NCI-H2081 (cell line): Measurements from ENCODE around the gene SH3BP5.

Source experiments
- DNase-seq, 2 experiments: peaks; one replicate each; lab custom pipeline; 2025; lab: John Stamatoyannopoulos, UW

SH3BP5 gene

GRCh38 chr3:15273227-15273626 is 59.2 kb downstream of the SH3BP5 start:
- DNase-seq, result no peak

DNA sequence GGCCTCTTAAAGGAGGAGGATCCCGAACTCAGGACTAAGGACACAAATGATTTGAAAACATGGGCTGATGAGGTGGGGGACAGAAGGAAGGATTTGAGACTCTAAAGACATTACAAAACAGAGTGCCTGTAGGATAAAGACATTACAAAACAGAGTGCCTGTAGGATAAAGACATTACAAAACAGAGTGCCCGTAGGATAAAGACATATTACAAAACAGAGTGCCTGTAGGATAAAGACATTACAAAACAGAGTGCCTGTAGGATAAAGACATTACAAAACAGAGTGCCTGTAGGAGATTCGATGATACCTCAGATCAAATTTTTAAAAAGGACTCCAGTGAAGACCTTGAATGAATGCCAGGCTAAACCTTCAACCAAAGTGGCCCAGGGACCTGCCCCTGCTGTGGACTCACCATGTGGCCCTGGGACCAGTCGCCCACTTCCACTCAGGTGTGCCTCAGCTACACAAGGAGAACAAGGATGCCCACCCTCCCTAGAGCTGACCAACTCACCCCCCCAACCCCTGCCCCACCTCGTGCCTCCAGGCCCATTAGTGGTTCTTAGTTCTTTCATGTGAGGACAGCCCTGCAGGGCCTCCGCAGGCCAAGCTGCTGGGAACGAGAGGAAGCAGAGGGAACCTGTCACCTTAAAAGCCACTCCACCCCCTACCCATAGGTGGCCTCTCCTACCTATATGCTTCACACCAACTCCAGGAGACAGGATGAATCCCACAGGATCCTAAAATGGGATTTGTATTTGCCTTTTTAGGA is 59.8 kb downstream of the SH3BP5 start:
- DNase-seq, result no peak

- DNase-seq, result no peak
Measured at GRCh38 chr3:15271785-15272381, 60.5 kb downstream of the SH3BP5 start.

DNA sequence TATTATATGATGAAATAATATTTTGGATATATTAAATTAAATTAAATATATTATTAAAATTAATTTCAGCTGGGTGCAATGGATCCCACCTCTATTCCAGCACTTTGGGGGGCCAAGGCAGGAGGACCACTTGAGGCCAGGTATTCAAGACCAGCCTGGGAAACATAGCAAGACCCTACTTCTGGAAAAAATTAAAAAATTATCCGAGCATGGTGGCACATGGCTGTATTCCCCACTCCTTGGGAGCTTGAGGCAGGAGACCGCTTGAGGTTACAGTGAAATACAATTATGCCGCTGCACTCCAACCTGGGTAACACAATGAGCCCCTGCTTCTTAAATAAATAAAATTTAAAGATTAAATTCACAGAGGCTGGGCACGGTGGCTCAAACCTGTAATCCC is 61.4 kb downstream of the SH3BP5 start:
- DNase-seq, result peak in 1 of 2 experiments; percentile 5

- peak in 1 of 2 experiments; percentile 35 for DNase-seq
Measured at GRCh38 chr3:15269091-15269989, 63.0 kb downstream of the SH3BP5 start.

DNA sequence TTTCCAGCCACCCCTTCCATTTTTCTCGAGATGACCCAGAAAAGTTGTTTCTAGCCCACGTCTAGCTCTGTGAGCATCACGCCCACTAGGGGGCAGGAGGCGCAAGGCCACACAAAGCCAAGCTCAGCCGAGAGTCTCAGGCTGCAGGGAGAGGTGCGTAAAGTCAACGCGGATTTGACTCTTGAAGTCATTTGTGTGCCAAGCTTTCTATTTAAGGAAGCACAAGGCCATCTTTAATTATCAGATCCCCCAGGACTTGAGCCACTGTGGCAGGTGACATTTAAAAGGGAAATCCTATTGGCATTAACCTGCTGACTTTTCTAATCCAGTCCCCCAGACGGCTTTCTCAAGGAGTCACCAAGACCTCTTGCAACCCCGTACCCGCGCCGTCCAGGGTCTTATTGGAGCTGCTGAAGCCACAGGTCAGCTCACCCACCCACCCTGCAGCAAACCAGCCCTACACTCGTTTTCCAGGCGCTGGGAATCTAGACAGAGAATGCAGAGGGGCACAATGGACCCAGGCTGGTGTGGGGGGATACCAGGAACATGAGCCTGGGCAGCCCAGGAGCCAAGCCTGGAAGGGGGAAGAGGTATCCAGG is 64.3 kb downstream of the SH3BP5 start:
- peak; percentile 81 to 82 for DNase-seq

- DNase-seq, result no peak
Measured at GRCh38 chr3:15267502-15267901, 64.9 kb downstream of the SH3BP5 start.

- DNase-seq, result no peak
Measured at GRCh38 chr3:15266510-15267376, 65.6 kb downstream of the SH3BP5 start.

GRCh38 chr3:15265655-15266509 is 66.5 kb downstream of the SH3BP5 start:
- DNase-seq, result no peak

GRCh38 chr3:15264486-15264885 is 67.9 kb downstream of the SH3BP5 start:
- DNase-seq, result no peak

DNA sequence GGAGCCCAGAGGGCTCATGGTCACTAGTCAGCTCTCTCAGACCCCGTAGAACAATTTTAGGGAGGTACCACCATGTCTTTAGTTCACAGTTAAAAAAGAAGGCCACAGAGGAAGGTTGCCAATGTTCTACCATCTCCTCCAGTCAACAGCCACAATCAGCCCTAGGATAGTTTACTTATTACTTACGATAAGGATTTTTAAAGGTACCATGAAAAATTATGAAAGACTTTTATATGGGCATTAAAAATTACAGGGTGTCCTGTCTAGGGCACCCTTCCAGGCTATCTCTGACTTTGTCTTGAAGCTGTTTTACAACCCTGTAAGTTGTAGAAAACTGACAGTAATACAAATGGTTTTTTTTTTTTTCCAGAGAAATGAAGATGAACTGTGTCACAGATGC is 68.5 kb downstream of the SH3BP5 start:
- DNase-seq, result no peak

DNA sequence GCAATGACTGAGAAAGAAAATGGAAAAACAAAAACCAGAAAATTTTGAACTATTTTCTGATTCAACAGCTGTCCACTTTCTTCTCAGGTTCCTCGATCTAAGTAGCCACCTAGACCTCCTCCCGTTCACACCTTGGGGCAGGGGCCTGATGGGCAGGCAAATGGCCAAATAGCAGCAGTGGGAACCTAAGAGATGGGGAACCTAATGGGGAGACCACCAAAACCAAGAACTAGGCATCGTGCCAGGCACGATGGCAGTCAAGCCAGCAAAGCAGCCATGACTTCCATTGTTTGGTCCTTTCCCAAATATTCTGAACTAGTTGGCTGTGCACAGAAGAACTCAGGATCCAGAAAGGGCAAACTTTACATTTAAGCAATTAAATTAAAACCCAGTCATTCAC is 69.3 kb downstream of the SH3BP5 start:
- DNase-seq, result no peak

DNA sequence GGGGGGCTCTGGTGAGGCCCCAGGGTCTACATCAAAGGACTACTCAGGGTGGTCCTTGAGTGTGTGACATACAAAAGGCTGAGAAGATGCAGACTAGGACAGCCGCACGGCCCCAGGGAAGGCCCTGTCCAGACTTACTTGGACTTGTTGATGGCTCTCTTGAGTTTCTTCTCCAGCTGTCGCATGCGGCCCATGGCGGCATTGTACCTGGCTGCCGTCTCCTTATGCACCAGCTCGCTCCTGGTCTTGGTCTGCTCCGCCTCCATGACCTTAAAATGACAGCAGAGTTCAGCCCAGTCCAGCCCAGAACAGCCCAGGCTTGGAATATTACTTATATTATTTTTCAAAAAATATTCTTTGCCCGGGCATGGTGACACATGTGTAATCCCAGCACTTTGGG is 70.4 kb downstream of the SH3BP5 start:
- no peak for DNase-seq

DNA sequence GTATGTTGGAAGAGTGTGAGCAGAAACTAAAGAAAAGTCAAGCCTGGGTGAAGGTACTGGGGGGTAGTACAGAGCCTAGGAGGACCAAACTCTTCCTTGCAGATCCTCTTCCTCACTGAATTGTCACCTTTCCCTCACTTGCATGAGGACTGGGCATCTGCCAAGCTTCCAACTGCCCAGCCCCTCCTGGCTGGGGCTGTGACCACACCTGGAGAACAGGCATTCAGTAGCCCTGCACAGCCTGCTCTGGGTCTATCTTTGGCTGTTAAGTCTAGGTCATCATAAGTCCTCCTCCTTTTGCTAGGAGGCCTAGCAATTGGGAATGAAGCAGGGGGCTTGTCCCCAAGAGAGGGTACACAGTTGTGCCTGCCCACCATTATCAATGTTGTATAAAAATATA is 71.1 kb downstream of the SH3BP5 start:
- no peak for DNase-seq

GRCh38 chr3:15260531-15260930 is 71.9 kb downstream of the SH3BP5 start:
- no peak for DNase-seq

DNA sequence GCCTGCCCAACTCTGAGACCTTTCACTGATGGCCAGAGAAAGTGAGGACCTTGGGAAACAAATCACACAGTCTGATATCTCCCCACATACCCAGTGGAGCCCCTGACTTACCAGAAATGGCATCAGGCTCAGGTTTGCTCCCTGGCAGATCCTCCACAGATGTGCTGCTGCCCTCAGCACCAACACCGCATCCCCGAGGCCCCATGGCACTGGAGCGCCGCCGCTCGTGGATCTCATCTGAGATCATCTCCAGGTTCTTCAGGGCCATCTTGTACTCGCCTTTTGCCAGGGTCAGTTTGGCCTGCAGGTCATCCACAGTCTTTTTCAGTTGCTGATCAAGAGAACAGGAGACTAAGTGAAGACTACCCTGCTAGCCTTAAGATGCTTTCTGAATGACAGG is 73.7 kb downstream of the SH3BP5 start:
- no peak for DNase-seq

GRCh38 chr3:15256861-15257341 is 75.5 kb downstream of the SH3BP5 start:
- no peak for DNase-seq

DNA sequence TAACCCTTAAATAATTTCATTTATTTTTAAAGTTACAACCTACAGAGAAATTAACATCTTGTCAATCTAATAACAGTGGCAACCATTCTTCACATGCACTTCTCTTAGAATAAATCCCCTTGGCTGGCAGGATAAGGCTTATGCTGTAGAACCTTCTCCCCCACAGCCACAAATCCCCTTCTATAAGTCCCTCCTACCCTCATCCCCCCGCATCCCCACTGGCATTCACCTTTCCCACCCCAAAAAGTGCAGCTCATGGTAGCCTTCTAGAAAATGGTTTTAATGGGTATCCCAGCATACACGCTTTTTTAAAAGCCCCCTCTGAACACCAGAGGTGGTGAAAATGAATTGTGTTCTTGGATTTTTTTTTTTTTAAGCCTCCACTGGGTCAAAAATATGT is 77.2 kb downstream of the SH3BP5 start:
- DNase-seq, result no peak

DNA sequence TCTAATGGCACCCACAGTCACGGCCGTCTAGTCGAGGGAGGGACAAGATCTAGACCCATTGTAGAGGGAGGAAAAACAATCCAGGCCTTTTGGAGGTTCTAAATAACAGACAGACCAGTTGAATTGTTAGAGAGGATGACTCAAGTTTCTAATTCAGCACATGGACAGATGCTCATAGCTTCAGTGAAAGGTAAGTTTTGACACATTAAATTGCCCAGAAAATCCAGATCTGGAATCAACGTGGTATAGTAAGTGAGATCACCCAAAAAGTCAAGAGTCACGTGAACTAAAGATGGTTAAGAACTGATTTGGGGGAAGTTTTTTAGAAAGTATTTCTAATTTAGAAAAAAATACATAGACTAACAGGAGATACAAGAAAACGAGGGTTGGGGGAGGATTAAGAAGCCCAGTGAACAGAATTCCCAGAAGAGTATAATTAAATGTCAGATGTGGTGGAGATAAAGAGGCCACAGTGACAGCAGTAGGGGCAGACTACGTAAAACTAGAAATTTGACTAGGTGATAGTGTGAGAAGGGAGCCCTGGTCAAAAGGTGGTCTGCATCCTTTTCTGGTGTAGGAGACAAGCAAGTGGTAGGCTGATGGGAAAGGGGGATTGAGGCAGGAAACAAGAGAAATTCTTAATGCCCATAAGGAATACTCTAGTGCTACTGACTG is 79.2 kb downstream of the SH3BP5 start:
- DNase-seq, result no peak

- DNase-seq, result no peak
Measured at GRCh38 chr3:15246186-15246585, 86.2 kb downstream of the SH3BP5 start.
